Activated effector memory CD4-positive, alpha-beta T cell treated with Interleukin-2 at 50 U/mL for 16 hours (primary cell): ENCODE results near the gene ADK.
"Not testable (repeated sequence)": the region's sequence is repeated elsewhere in the genome, so short reads cannot be mapped to it uniquely, and the experiment has no call there.

ENCODE experiments used
- DNase-seq: peaks from one replicate; pipeline ENCODE4 v3.0.0-alpha.2; 2020

ADK gene

DNA sequence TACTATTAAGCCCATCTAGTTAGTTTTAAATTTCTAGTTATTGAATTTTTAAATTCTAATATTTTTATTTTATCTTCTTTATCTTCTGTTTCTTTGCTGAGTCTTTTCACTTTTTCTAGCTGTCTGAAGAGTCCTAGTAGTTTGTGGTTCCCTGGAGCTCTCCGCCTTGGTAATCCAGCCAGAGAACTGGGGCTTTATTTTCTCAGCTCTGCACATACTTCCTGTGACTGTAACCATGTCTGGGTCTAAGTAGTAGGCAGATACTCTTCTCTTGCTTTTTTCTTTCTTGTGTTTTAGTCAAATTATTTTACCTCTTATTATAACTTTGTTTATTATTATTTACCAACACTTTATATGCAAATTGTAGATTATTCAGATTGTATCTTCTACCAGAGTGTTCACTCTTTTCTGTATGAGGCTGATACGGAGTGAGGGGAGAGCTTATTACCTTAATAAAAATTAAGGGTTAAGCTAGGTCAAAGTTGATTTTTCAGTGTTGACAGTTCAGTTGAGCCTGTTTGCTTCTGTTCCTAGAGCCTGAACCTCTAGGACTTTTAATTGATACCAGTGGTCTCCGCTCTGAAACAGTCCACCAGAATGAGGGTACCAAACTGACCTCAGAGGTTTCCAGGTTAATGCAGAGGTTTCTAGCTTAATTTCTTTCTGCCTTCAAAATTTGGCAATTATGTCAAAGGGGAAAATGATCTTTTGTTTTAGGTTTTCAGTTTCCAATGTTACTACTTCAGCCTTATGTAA lies 155.4 kb downstream of the ADK start:
- no peak for DNase-seq

DNA sequence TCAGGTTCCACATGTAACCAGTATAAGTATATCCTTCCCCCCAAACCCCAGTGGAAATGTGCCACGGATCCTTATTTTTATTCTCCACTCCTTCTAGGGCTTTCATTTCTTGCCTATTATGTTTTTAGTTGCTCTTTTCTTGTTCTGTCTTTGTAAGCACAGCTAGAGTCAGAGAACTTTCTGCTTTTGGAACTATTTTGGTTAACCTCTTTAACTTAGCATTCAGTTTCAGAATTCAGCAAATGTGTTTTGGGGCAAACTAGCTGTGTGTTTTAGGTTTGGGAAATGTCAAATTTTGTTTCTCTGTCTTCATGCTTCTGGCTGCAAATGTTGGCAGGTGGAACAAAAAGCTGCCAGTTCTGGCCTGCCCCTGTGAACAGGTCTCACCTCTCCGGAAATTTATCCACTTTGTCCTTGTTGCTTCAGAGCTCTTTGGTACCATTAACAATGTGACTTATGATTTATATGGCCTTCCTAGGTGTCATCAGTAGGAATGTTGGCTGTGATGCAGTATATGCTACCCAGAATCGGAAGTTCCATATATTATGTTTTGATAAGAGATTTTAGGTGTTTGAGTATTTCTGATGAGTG lies 156.1 kb downstream of the ADK start:
- no peak for DNase-seq

DNA sequence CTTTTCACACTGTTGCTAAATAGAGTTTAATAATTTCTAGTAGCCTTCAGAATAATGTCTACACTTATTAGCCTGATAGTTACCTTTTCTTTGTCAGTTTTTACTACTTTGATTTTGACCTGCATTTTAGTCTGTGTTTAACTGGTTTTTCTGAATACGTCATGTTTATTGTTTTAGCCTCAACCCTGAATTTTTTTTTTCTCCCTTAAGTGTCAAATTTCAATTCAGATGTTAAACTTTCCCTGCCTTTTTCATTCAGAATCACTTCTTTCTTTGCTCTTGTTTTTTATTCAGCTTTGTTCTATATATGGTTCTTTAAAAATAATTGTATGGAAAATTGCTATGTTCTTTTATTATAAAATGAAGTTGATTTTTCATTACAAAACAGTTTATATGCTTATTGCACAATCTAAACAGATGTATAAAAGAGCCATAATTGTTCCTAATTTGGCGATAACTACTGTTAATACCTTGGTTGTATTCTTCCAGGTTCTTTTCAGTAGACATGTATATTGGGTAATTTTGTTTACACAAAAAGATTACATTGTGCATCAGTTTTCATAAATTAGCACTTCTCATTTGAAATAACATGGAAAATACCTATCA lies 159.7 kb downstream of the ADK start:
- DNase-seq, result no peak

DNA sequence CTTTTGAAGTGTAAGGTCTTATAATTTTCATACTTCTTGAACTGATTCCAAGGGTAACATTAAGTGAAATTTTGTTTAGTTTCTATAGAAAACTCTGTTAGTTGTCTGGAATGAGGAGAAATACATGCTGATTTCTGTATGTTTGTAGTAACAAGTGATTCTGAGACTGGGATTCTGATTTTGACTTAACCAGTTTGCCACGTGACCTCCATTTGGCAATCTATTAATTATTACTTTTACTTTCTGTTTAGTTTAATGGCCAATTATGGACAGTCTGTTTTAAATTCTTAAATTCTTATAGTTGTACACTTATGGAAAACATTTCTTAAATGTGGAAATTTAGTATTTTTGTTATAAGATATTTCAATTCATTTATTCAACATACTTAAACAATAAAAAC lies 163.1 kb downstream of the ADK start:
- DNase-seq, result no peak

DNA sequence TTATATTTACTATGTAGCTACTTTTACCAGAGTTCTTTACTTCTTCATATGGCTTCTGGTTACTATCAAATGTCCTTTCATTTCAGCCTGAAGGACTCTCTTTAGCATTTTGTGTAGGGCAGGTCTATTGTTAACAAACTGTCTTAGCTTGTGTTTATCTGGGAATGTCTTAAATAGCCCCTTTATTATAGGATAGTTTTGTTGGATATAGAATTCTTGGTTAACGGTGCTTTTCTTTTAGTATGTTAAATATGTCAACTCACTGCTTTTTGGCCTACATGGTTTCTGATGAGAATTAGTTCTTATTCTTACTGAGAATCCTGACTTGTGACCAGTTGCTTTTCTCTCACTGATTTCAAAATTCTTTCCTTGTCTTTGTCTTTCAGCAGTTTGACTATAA lies 169.0 kb downstream of the ADK start:
- DNase-seq, result no peak

DNA sequence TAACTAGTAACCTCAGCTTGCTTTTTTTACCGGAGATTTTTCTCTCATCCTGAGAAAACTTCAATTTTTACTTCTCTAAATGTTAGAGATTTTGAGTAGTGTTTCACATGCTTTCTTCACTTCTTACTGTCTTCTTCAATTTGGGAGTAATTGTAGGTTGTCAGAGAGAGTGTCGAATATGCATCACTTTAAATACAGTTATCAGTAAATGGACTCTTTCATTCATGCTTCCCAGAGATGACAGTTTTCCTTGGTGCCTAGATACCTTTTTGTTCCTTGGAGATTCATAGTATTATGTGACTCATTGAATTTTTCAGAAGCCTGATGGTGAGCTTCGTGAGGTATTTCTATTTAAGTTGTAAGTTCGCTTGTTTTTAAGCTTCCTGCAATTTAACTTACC lies 169.7 kb downstream of the ADK start:
- no peak for DNase-seq

DNA sequence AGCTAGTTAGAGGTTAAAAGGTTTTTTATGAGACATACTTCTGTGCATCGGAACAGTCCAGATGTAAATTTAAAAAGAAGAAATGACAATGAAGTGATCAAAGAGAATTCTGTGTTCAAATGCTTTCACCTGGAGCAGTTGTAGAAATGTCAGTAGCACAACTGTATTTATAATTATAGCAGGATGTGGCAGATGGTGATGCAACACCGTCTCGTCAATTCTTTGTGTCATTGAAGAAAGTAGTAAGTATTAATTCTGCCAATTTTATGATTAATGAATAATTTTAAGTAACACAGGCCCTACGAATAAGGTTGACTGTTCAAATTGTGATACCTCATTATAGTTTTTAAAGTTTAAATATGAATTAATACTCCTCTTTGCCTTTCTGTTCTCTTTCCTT lies 171.1 kb downstream of the ADK start:
- no peak for DNase-seq

DNA sequence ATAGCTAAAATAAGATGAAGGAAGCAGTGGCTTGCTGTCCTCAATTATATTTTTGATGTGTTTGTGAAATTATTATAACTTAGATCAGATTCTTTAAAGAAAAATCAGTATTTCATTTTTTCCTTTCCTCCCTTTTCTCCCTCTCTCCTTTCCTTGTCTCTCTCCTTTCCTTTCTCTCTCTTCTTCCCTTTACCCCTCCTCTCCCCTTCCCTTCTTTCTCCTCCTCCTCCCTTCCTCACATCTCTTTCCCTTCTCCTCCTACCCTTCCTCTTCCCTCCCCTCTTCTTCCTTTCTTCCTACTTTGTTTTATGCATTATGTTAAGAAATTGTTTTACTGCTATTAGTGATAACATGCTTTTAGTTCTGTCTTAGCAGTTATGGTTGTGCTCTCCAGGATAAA lies 171.5 kb downstream of the ADK start:
- DNase-seq, result no peak

DNA sequence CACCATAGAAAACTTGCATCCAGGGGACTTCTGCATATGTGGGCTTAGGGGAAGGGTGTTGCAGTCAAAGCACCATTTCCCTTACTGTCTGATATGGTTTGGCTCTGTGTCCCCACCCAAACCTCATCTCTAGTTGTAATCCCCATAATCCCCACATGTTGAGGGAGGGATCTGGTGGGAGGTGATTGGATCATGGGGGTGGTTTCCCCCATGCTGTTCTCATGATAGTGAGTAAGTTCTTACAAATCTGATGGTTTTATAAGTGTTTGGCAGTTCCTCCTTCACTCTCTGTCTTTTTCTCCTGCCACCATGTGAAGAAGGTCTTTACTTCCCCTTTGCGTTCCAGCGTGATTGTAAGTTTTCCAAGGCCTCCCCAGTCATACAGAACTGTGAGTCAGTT lies 177.4 kb downstream of the ADK start:
- no peak for DNase-seq

DNA sequence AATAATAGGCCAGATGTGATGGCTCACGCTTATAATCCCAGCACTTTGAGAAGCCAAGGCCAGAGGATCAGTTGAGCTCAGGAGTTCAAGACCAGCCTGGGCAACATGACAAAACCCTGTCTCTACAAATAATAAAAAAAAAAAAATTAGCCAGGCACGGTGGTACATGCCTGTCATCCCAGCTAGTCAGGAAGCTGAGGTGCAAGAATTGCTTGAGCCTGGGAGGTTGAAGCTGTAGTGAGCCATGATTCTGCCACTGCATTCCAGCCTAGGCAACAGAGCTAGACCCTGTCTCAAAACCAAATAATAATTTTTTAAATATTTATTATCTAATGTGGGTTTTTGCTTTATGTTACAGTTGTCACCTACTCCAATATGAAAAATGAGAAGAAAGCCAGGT lies 178.9 kb downstream of the ADK start:
- DNase-seq, result no peak

DNA sequence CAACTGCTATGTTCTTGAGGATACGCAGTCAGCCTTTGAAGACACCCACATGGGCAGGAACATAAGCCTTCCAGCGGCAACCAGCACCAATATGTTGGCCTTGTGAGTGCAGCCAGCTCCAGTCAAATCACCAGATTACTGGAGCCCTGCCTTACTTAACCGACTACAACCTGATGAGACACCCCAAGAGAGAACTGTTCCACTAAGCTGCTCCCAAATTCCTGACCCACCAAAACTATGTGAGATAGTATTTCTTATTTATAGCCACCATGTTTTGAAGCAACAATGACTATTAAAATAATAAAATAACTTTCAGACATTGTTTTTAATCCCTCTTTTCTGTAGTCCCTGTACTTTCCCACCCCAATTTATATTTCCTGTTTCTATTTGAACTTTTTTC lies 179.6 kb downstream of the ADK start:
- DNase-seq, result no peak

DNA sequence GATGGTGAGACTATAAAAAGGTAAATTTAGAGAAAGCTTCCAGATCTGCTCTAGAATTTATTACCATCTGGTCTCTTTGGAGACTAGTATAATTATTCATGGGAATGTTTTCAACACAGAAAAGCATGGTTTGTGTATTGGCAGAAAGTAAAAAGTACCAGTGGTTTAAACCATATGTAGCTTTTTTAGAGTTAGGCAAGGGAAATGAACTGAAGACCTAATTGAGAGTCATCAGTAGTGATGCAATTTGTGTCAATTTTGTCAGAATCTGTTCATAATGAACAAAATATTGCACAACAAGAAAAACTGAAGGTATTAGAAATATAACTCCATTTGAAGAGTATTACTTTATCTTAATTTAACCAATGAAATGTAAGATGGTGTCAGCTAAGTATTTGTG lies 181.4 kb downstream of the ADK start:
- no peak for DNase-seq

DNA sequence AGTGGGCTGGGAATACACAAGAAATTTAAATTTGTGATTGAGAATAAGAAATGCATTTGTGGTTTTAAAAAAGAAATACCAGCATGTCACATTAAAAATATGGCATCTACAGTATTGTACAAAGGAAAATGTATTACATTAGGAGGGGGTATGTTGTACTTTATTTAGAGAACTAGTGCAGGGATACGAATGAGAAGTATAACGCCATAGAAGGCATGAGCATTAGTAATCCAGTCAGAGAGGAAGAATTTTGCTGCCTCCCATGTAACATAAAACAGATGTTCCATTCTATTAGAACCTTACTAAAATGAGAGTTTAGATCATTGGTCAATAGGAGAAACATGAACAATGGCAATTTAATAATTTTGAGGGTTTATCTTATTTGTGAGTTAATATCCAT lies 182.2 kb downstream of the ADK start:
- no peak for DNase-seq

DNA sequence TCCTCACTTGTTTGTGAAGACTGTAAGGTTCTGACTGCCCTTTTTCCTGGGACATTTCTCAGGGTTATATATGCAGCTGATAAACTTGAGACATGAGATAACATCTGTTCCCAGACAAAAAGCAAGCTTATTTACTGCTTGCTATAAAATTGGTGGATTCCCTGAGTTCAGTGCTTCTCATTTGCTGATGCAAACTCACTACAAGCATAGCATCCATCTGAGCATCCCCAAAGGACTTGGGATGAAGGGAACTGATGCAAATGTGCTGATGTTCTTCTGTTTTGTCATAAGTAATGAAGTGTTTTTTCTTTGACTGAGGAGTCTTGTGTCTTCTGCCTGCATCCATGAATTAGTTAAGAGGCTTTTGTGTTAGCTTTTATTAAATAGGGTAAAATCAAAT lies 183.2 kb downstream of the ADK start:
- DNase-seq, result no peak

DNA sequence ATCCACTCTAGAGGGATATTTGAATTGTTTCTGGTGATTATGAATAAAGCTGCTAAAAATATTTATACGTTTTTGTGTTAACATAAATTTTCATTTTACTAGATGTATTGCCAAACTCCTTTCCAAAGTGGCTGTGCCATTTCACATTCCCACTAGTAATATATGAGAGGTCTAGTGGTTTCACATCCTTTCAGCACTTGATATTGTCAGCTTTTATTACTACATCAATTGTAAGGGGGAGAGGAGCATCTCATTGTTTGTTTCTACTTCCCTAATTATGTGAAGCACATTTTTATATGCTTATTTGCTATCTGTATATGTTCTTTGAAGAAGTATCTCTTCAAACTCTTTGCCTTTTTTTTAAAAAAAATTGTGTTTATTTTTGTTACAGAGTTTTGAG lies 184.5 kb downstream of the ADK start:
- no peak for DNase-seq

DNA sequence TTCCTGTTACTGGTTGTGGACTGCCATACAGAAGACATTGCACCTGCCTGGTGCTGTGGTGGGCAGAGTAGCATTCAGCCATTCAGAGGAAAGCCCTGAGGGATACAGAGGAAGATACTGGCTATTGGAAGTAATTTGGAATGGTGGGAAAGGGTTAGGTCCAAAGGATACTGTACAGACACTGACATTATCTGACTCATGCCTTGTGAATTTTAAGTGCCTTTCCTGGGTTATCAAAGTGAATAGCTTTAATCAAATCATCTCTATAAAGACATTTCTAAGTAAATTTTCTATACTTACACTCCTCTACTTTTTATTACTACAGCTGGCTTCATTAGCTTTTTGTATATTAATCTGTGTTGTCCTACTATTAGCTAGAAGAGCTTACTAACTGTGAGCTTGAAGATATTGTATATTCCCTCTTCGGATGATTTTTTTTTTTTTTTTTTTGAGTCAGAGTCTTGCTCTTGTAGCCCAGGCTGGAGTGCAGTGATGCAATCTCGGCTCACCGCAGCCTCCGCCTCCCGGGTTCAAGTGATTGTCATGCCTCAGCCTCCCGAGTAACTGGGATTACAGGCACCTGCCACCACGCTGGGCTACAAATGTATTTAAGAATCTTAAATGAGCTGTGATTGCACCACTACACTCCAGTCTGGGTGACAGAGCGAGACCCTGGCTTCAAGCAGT lies 186.5 kb downstream of the ADK start:
- no peak for DNase-seq

DNA sequence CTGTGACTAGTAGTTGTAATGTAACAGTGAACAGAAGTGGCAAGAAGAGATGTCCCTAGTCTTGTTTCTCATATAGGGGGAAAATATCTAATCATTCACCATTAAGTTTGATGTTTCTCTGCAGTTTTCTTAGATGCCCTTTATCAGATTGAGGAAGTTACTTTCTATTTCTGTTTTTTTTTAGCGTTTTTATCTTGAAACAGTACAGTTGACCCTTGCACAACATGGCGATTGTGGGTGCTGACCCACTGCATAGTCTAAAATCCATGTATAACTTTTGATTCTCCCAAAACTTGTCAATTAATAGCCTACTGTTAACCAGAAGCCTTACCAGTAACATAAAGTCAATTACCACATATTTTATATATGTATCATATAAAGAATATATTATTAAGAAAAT lies 192.0 kb downstream of the ADK start:
- no peak for DNase-seq

DNA sequence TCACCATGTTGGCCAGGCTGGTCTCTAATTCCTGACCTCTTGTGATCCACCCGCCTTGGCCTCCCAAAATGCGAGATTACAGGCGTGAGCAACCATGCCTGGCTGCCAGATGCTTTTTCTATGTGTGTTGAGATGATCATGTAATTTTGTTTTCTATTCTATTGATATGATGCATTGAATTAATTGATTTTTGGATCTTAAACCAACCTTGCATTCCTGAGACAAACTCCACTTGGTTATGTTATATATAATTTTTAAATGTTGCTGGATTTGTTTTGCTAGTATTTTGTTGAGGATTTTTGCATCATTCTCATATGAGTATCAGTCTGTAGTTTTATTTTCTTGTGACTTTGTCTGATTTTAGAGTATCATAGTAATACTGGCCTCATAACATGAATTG lies 192.8 kb downstream of the ADK start:
- DNase-seq, result no peak

DNA sequence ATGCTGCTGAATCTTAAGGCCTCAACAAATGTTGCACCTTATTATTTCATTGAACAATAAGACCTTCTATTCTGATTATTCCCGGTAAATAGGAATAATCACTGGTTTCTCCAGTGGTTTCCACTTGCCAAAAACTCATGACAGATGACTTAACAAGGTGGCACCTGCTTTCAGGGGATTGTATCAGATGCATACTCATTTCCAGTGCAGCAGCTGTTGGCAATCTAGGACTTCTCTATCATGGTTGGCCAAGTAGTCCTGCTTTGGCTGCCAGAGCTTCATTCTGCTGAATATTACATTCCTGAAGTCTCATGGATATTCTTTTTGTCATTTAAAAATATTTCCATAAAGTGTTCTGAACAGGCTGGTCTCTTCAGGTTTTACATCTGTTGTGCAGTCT lies 193.3 kb downstream of the ADK start:
- DNase-seq, result no peak

DNA sequence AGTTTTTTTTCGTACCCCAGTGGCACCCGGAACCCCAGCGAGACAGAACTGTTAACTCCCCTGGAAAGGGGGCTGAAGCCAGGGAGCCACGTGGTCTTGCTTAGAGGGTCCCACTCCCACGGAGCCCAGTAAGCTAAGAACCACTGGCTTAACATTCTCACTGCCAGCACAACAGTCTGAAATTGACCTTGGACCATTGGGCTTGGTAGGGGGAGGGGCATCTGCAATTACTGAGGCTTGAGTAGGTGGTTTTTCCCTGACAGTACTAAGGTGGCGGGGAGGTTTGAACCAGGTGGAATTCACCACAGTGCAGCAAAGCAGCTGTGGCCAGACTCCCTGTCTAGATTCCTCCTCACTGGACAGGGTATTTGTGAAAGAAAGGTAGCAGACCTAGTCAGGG lies 196.5 kb downstream of the ADK start:
- DNase-seq, result no peak

DNA sequence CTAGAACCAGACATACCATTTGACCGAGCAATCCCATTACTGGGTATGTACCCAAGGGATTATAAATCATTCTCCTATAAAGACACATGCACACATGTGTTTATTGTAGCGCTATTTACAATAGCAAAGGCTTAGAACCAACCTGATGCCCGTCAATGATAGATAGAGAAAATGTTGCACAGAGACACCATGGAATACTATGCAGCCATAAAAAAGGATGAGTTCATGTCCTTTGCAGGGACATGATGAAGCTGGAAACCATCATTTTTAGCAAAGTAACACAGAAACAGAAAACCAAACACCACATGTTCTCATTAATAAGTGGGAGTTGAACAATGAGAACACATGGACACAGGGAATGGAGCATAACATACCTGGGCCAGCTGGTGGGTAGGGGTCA lies 202.0 kb downstream of the ADK start:
- DNase-seq, result not testable (repeated sequence)

DNA sequence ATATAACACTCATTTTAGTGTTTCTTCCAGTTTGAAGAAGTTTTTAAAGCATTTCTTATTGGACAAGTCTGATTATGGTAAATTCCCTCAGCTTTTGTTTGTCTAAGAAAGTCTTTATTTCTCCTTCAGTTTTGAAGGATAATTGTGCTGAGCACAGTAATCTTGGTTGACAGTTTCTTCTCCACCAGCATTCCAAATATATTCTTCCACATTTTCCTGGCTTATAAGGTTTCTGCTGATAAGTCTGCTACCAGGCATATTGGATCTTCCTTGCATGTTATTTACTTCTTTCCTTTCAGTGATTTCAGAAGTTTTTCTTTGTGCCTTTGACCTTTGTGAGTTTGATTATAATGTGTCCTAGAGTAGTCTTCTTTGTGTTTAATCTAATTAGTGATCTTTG lies 210.7 kb downstream of the ADK start:
- no peak for DNase-seq

DNA sequence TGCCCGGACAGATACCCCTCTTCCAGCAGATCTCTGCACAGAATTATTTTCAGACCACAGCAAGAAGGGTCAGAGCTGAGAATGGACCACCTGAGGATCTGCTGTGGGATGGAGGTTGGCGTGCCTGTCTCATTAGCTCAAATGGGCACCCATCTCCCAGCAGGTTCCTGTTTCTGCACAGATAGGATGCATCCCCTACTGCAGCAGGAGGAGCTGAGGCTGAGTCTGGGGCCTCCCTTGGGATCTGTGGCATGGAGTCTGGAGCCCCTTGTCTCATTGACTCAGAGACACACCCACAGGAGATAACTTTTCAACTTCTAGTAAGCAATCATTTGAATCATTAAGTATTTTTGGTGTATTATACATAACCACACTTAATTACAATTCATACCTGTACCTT lies 212.7 kb downstream of the ADK start:
- no peak for DNase-seq

DNA sequence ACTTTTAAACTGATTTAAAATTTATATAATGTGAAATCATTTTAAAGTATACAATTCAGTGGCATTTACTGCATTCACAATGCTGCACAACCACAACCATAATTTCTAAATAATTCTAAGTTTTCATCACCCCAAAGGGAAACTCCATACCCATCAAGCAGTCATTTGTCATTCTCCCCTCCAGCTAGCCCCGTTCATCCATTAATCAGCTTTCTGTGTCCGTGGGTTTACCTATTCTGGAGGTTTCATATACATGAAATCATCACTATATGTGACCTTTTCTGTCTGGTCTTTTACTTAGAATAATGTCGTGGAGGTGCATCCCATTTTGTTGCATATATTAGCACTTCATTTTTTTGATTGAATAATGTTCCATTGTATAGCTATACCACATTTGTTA lies 214.1 kb downstream of the ADK start:
- no peak for DNase-seq
